ENCODE measurements around the gene EIF2B1. TPM values are rescaled to one million over a fixed set of nuclear protein-coding genes. Genes with fewer than 3 reads are reported as not detected.
"Not testable (repeated sequence)": the region's sequence is repeated elsewhere in the genome, so short reads cannot be mapped to it uniquely, and the experiment has no call there.

EIF2B1 gene
- total RNA-seq, 1 donor from 2014 or later: 85.1 TPM

DNA sequence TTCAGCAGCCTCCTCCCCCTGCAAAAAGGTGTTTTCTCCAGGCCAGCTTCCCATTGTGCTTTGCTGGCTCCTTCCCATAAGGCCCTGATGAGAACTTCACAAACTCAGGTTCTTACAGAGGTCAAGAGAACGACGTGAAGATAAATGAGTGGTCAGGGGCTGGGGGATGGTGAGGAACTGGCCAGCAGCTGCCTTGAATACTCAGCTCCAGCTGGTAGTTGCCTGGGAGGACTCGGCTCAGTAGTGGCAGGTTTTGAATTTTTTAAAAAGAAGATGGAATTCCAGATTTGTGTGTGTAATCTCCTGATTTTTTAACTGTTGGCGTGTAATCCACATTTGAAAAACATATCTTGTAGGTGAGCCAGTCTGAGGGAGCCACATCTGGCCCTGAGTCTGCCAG lies 25.7 kb downstream of the EIF2B1 start:
- no peak overlapping the region for H2AFZ ChIP-seq (replicated peaks)
- H3K9ac ChIP-seq: no peak overlapping the region
- H3K36me3 Mint-ChIP-seq: peaks cover 37% of the 10 kb centered on the region
- H3K4me3 Mint-ChIP-seq: peak overlapping the region; percentile 57
- H3K27me3 Mint-ChIP-seq (ENCODE audit: insufficient read depth, low read depth): no peaks in the 10 kb centered on the region
- no peak overlapping the region for H3K27ac ChIP-seq
- TF ChIP-seq EZH2phosphoT487 (IDR thresholded peaks at IDR 0.05) (no peak), EZH2 (IDR thresholded peaks at IDR 0.05) (no peak)
- TF ChIP-seq, protein P1, sequence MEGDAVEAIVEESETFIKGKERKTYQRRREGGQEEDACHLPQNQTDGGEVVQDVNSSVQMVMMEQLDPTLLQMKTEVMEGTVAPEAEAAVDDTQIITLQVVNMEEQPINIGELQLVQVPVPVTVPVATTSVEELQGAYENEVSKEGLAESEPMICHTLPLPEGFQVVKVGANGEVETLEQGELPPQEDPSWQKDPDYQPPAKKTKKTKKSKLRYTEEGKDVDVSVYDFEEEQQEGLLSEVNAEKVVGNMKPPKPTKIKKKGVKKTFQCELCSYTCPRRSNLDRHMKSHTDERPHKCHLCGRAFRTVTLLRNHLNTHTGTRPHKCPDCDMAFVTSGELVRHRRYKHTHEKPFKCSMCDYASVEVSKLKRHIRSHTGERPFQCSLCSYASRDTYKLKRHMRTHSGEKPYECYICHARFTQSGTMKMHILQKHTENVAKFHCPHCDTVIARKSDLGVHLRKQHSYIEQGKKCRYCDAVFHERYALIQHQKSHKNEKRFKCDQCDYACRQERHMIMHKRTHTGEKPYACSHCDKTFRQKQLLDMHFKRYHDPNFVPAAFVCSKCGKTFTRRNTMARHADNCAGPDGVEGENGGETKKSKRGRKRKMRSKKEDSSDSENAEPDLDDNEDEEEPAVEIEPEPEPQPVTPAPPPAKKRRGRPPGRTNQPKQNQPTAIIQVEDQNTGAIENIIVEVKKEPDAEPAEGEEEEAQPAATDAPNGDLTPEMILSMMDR (IDR thresholded peaks at IDR 0.05): no peak
- no peaks in the 10 kb centered on the region for H3K4me1 ChIP-seq
- DNase-seq (ENCODE audit: low spot score): no peak
- peaks cover 13% of the 10 kb centered on the region for H4K20me1 ChIP-seq (ENCODE audit: low read depth)
- peaks cover 45% of the 10 kb centered on the region for H3K79me2 ChIP-seq (ENCODE audit: low read depth)
- H3K4me2 ChIP-seq: no peak overlapping the region
- no peaks in the 10 kb centered on the region for H3K27me3 ChIP-seq
- H3K4me3 ChIP-seq: no peak overlapping the region
- H3K9me3 Mint-ChIP-seq: no peaks in the 10 kb centered on the region
- no peaks in the 10 kb centered on the region for H3K9me3 ChIP-seq (ENCODE audit: low read depth)
- H3K4me1 Mint-ChIP-seq: peaks cover 7% of the 10 kb centered on the region
- H3F3A ChIP-seq (ENCODE audit: low read depth): no peaks in the 10 kb centered on the region
- no peak overlapping the region for H3K27ac Mint-ChIP-seq
- peaks cover 7% of the 10 kb centered on the region for H3K36me3 ChIP-seq

DNA sequence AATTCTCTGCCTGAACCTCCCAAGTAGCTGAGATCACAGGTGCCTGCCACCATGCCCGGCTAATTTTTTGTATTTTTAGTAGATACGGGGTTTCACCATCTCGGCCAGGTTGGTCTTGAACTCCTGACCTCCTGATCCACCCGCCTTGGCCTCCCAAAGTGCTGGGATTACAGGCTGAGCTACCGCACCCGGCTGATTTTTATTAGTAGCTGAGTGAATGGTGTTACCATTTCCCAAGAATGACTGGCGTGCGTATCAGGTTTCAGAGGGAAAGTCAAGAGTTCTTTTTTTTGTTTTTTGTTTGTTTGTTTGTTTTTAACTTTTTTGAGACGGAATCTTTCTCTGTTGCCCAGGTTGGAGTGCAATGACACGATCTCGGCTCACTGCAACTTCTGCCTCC lies 30.0 kb downstream of the EIF2B1 start:
- not testable (repeated sequence) for H3K27ac ChIP-seq; H3K27ac Mint-ChIP-seq; H3K9me3 ChIP-seq (ENCODE audit: low read depth); H3F3A ChIP-seq (ENCODE audit: low read depth); DNase-seq (ENCODE audit: low spot score); H2AFZ ChIP-seq (replicated peaks); H3K9me3 Mint-ChIP-seq; H3K27me3 Mint-ChIP-seq (ENCODE audit: insufficient read depth, low read depth); H3K4me1 ChIP-seq; H3K36me3 ChIP-seq; H3K27me3 ChIP-seq; H3K9ac ChIP-seq
- peaks cover 14% of the 10 kb centered on the region for H3K4me1 Mint-ChIP-seq
- Histone ChIP-seq H3K4me3 (peak overlapping the region; percentile 92), H3K4me2 (peak overlapping the region; percentile 18), H4K20me1 (ENCODE audit: low read depth) (peaks cover 13% of the 10 kb centered on the region), H3K79me2 (ENCODE audit: low read depth) (peaks cover 51% of the 10 kb centered on the region)
- peak overlapping the region; percentile 94 for H3K4me3 Mint-ChIP-seq
- H3K36me3 Mint-ChIP-seq: peaks cover 30% of the 10 kb centered on the region

DNA sequence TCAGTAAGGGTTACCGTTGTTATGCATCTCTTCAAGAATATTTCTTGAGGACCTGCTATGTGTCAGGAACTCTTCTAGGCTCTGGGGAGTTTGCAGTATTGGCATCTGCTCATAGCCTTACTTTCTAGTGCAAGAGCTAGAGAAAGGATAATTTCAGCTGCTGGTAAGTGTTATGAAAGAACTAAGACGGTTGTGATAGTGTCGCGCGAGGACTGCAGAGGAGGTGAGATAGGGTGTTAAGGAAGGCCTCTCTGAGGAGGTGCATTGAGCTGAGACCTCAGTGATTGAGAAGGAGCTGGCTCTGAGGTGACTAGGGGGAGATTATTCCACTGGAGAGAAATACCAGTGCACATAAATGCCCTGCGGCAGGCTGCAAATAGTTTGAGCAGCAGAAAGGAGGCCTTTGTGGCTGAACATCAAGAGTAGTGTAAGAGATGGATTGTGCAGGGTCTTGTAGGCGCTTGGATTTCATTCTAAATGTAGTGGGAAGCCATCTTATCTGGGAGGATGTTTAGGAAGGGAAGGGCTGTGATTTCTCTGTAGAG lies 30.8 kb downstream of the EIF2B1 start:
- Mint-ChIP-seq H3K27ac (peak overlapping the region; percentile 19), H3K27me3 (ENCODE audit: insufficient read depth, low read depth) (peaks cover 2% of the 10 kb centered on the region), H3K4me3 (peak overlapping the region; percentile 94), H3K36me3 (peaks cover 24% of the 10 kb centered on the region), H3K9me3 (no peaks in the 10 kb centered on the region), H3K4me1 (peaks cover 14% of the 10 kb centered on the region)
- H3K4me1 ChIP-seq: no peaks in the 10 kb centered on the region
- H3F3A ChIP-seq (ENCODE audit: low read depth): peaks cover 17% of the 10 kb centered on the region
- H3K36me3 ChIP-seq: peaks cover 4% of the 10 kb centered on the region
- H3K9me3 ChIP-seq (ENCODE audit: low read depth): no peaks in the 10 kb centered on the region
- TF ChIP-seq, protein P1 (IDR thresholded peaks at IDR 0.05): no peak
- TF ChIP-seq EZH2phosphoT487 (IDR thresholded peaks at IDR 0.05): no peak
- TF ChIP-seq EZH2 (IDR thresholded peaks at IDR 0.05): no peak
- peaks cover 51% of the 10 kb centered on the region for H3K79me2 ChIP-seq (ENCODE audit: low read depth)
- peaks cover 13% of the 10 kb centered on the region for H4K20me1 ChIP-seq (ENCODE audit: low read depth)
- H3K27ac ChIP-seq: no peak overlapping the region
- peak overlapping the region; percentile 98 for H3K9ac ChIP-seq
- H3K4me3 ChIP-seq: peak overlapping the region; percentile 92
- peak overlapping the region; percentile 96 for H2AFZ ChIP-seq (replicated peaks)
- peak; percentile 7 for DNase-seq (ENCODE audit: low spot score)
- peak overlapping the region; percentile 97 for H3K4me2 ChIP-seq
- H3K27me3 ChIP-seq: no peaks in the 10 kb centered on the region
